PC-3 (cell line): Measurements from ENCODE around the gene CLIC5. TPM values are rescaled to one million over a fixed set of nuclear protein-coding genes. Genes with fewer than 3 reads are reported as not detected.

Experiments
- ATAC-seq: fragments of 200-7000 bp; cut with Tn5 transposase; 2 replicates; pipeline ENCODE4 v1.9.1; 2020; ENCODE audit warnings: mild to moderate bottlenecking, moderate library complexity
- BruUV-seq: library from RNA; stranded (reverse); fragments of 400-500 nt; replicated peaks from 2 replicates; lab custom pipeline; 2021; lab: Mats Ljungman, UMichigan
- CTCF ChIA-PET: fragments of 300-600 bp; sonication (Branson Sonifier 250); formaldehyde crosslinking; loops from one replicate; lab custom pipeline; 2022; ENCODE audit warnings: antibody characterized with exemption; lab: Charles Lee
- POLR2A ChIA-PET: fragments of 300-600 bp; sonication (Branson Sonifier 250); formaldehyde crosslinking; loops from one replicate; lab custom pipeline; 2022; ENCODE audit warnings: antibody characterized with exemption; ENCODE audit not compliant: unreplicated experiment; lab: Charles Lee
- DNase-seq: peaks from one replicate; pipeline ENCODE4 v3.0.0-alpha.2; 2015
- H2AFZ ChIP-seq: fragments of 300-600 bp; sonication (generic); 2 replicates; pipeline ENCODE4 v1.6.0; 2016; ENCODE audit warnings: antibody characterized with exemption, low read length
- H3F3A ChIP-seq: fragments of 300-600 bp; sonication (generic); one replicate; pipeline ENCODE4 v1.6.0; 2017; ENCODE audit warnings: antibody characterized with exemption, low read length, control low read depth, mild to moderate bottlenecking; ENCODE audit not compliant: unreplicated experiment
- H3K27ac ChIP-seq: fragments of 300-600 bp; sonication (generic); 2 replicates; pipeline ENCODE4 v1.5.1; 2016; ENCODE audit warnings: mild to moderate bottlenecking, low read length
- H3K27me3 ChIP-seq: fragments of 300-600 bp; sonication (generic); 2 replicates; pipeline ENCODE4 v1.6.1; 2016; ENCODE audit warnings: low read length, mixed read lengths
- H3K36me3 ChIP-seq: fragments of 300-600 bp; sonication (generic); 2 replicates; pipeline ENCODE4 v1.6.1; 2016; ENCODE audit warnings: low read depth, mixed run types, low read length, mixed read lengths
- H3K4me1 ChIP-seq: fragments of 300-600 bp; sonication (generic); 2 replicates; pipeline ENCODE4 v1.5.1; 2016; ENCODE audit warnings: low read length; ENCODE audit not compliant: insufficient read depth
- H3K4me2 ChIP-seq: fragments of 300-600 bp; sonication (generic); 2 replicates; pipeline ENCODE4 v1.6.0; 2016; ENCODE audit warnings: low read length
- H3K4me3 ChIP-seq: fragments of 300-600 bp; sonication (generic); 2 replicates; pipeline ENCODE4 v1.5.1; 2016; ENCODE audit warnings: mild to moderate bottlenecking, low read length, mixed read lengths
- H3K79me2 ChIP-seq: fragments of 300-600 bp; sonication (generic); 2 replicates; pipeline ENCODE4 v1.6.1; 2017; ENCODE audit warnings: low read length, mixed read lengths
- H3K9ac ChIP-seq: fragments of 300-600 bp; sonication (generic); 2 replicates; pipeline ENCODE4 v1.6.0; 2016; ENCODE audit warnings: mild to moderate bottlenecking, low read length
- H3K9me2 ChIP-seq: fragments of 300-600 bp; sonication (generic); replicated peaks from 2 replicates; pipeline ENCODE4 v1.6.1; 2016; ENCODE audit warnings: mixed run types, low read length, mixed read lengths
- H3K9me3 ChIP-seq: fragments of 300-600 bp; sonication (generic); 2 replicates; pipeline ENCODE4 v1.6.1; 2016; ENCODE audit warnings: low read length, mixed read lengths
- H4K20me1 ChIP-seq: fragments of 300-600 bp; sonication (generic); 2 replicates; pipeline ENCODE4 v1.6.1; 2016; ENCODE audit warnings: low read length, mixed read lengths
- EZH2 ChIP-seq: fragments of 300-600 bp; sonication (generic); IDR thresholded peaks from one replicate; pipeline ENCODE4 v1.6.1; 2017; ENCODE audit warnings: antibody characterized with exemption, mild to moderate bottlenecking, low read length; ENCODE audit not compliant: unreplicated experiment
- EZH2phosphoT487 ChIP-seq: fragments of 300-600 bp; sonication (generic); IDR thresholded peaks from 2 replicates; pipeline ENCODE4 v1.6.1; 2018; ENCODE audit warnings: mild to moderate bottlenecking, antibody characterized with exemption, low read length, borderline replicate concordance
- intact Hi-C: fragments of 100-400 bp; cut with micrococcal nuclease; formaldehyde crosslinking; loops from 2 replicates; pipeline ENCODE4 v1.9.0; 2023
- total RNA-seq: library from RNA; depleted of rRNA; stranded (reverse); fragments of >200 nt; gene quantifications from 2 replicates; pipeline ENCODE4 v1.2.3, GENCODE V29; 2014
- TF ChIP-seq, protein P1 (sequence below): fragments of 300-600 bp; sonication (generic); conservative IDR thresholded peaks from 2 replicates; pipeline ENCODE4 v1.5.1; 2017; ENCODE audit warnings: antibody characterized with exemption, low read depth, mild to moderate bottlenecking, low read length

The CLIC5 gene
- total RNA-seq, 1 experiment from 2014 or later = not detected

DNA sequence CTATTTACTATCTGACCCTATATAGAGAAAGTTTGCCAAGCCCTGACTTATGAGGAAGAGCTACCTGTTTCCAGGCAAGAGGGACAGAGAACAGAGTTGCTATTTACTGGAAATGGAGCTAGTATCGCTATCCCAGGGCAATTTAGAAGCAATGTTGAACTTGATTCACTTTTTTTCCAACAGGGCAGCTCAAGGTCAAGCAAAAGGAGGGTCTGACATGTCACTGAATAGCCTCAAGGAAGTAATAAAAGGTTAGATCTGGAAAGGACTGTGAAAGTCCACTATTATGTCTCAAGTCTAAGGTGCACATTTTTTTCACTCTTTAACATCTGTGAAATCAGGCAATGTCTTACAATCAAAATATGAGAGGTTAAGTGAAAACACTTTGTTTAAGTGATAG lies 84.4 kb downstream of the CLIC5 start:
- TF ChIP-seq EZH2phosphoT487 (no peak), EZH2 (no peak)
- TF ChIP-seq, protein P1, sequence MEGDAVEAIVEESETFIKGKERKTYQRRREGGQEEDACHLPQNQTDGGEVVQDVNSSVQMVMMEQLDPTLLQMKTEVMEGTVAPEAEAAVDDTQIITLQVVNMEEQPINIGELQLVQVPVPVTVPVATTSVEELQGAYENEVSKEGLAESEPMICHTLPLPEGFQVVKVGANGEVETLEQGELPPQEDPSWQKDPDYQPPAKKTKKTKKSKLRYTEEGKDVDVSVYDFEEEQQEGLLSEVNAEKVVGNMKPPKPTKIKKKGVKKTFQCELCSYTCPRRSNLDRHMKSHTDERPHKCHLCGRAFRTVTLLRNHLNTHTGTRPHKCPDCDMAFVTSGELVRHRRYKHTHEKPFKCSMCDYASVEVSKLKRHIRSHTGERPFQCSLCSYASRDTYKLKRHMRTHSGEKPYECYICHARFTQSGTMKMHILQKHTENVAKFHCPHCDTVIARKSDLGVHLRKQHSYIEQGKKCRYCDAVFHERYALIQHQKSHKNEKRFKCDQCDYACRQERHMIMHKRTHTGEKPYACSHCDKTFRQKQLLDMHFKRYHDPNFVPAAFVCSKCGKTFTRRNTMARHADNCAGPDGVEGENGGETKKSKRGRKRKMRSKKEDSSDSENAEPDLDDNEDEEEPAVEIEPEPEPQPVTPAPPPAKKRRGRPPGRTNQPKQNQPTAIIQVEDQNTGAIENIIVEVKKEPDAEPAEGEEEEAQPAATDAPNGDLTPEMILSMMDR = no peak
- no peaks in the 10 kb centered on the region for H3K79me2 ChIP-seq
- H2AFZ ChIP-seq = no peak overlapping the region
- DNase-seq = no peak
- H3K4me3 ChIP-seq = no peak overlapping the region
- no peaks in the 10 kb centered on the region for H3K9me2 ChIP-seq
- H3F3A ChIP-seq = no peaks in the 10 kb centered on the region
- BruUV-seq = no TSS peak
- ChIA-PET CTCF (interaction anchor here (0.5 to 0.6 kb wide), 2 partner anchors 464 to 1201 kb away, joined by 3 to 4 read pairs; no protein-coding TSS in a partner anchor), POLR2A (no interaction called here)
- H3K9ac ChIP-seq = no peak overlapping the region
- no peaks in the 10 kb centered on the region for H3K9me3 ChIP-seq
- no peaks in the 10 kb centered on the region for H3K36me3 ChIP-seq
- H4K20me1 ChIP-seq = no peaks in the 10 kb centered on the region
- H3K4me1 ChIP-seq = no peaks in the 10 kb centered on the region
- H3K27me3 ChIP-seq = peaks cover 22% of the 10 kb centered on the region
- ATAC-seq = no peak
- intact Hi-C loops = no loop called here
- no peak overlapping the region for H3K27ac ChIP-seq
- H3K4me2 ChIP-seq = no peak overlapping the region

DNA sequence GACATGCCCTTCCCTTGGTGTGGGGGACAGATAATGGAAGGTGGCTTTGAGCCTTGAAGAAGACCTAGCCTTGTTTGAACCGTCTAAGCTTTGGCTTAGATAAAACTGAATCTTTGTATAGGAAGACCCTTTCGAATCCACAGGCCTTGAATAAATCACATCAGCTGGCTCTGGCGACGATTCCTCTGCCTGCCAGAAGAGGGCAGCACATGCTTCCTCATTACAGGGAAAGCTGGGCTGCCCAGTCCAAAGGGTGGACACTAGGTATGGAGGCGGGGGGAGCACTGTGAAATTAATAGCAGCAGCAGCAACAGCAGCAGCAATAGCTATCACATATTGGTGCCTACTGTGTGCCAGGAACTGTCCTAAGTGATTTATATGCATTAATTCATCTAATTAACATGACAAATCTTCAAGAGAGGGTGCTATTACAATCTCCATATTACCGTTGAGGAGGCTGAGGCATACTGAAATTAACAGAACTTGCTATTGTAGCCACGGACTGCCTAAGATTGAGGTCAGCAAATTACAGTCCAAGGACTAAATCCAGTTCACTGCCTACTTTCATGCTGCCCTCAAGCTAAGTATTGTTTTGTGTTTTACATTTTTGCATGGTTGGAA lies 85.1 kb downstream of the CLIC5 start:
- Histone ChIP-seq H3K79me2 (no peaks in the 10 kb centered on the region), H3K9ac (no peak overlapping the region), H3K4me1 (no peaks in the 10 kb centered on the region), H3K27ac (no peak overlapping the region), H3K4me3 (no peak overlapping the region), H3K4me2 (no peak overlapping the region), H4K20me1 (no peaks in the 10 kb centered on the region), H3K36me3 (no peaks in the 10 kb centered on the region), H3K27me3 (peaks cover 22% of the 10 kb centered on the region), H3F3A (no peaks in the 10 kb centered on the region), H3K9me3 (no peaks in the 10 kb centered on the region), H2AFZ (no peak overlapping the region), H3K9me2 (no peaks in the 10 kb centered on the region)
- POLR2A ChIA-PET = interaction anchor here (0.7 kb wide), 1 partner anchor 104 kb away, joined by 4 read pairs; no protein-coding TSS in a partner anchor
- intact Hi-C loops = loop anchor here (1.0 kb wide), 2 partner anchors 160 to 480 kb away; no protein-coding TSS in a partner anchor
- DNase-seq = peak; percentile 82
- no TSS peak for BruUV-seq
- peak; percentile 86 for ATAC-seq
- no peak for TF ChIP-seq EZH2
- TF ChIP-seq, protein P1 = peak; percentile 98
- CTCF ChIA-PET = interaction anchor here (0.5 to 1.1 kb wide), 4 partner anchors 160 to 633 kb away, joined by 3 to 8 read pairs (median 4); no protein-coding TSS in a partner anchor
